ENCODE data around the gene SOHLH2.

The SOHLH2 gene

GRCh38 chr13:36131222-36131930 is 83.0 kb downstream of the SOHLH2 start, which contains the start of gene DCLK1:
Gene DCLK1, minus strand, starts transcription at chr13:36131382.
- DNase-seq: no peak

GRCh38 chr13:36130552-36131221 is 83.7 kb downstream of the SOHLH2 start:
- DNase-seq: peak; percentile 3

- DNase-seq: no peak
Observed at GRCh38 chr13:36130193-36130551, 84.2 kb downstream of the SOHLH2 start.

DNA sequence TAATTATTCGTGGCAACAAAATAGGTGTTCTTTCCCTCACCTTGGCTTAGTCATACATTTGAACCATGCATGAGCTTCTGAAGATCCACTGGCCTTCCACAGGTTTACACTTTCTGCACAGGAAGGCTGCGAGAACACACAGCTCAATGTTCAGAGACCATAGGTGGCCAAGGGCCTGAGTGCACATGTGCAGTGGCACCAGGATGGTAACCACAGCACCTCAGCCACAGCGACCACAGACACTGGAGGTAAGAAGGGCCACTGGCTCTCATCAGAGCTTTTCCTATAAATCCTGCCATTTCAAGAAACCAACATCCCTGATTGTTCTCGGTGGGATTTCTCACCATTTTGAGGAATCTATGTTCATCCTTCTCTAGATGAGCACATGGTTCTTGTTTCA is 84.8 kb downstream of the SOHLH2 start:
- DNase-seq: no peak

DNA sequence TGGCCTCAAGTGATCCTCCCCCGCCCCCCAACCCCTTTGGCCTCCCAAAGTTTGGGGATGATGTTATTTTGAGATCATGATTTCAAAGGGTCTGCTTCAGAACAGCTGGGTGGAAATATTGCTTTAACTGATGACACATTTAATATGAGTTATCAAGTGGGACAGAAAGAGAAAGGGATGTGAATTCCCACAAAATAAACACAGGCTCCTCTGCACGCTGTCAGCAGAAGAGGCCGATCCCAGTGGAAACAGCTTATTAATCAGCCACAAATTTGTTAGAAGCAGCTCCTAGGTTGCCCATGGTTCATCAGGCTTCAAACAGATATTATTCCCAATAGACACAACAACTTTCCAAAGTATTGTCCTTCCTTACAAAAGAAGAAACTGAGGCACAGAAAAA is 87.9 kb downstream of the SOHLH2 start:
- DNase-seq: no peak

GRCh38 chr13:36125841-36126240 is 88.5 kb downstream of the SOHLH2 start:
- DNase-seq: no peak

DNA sequence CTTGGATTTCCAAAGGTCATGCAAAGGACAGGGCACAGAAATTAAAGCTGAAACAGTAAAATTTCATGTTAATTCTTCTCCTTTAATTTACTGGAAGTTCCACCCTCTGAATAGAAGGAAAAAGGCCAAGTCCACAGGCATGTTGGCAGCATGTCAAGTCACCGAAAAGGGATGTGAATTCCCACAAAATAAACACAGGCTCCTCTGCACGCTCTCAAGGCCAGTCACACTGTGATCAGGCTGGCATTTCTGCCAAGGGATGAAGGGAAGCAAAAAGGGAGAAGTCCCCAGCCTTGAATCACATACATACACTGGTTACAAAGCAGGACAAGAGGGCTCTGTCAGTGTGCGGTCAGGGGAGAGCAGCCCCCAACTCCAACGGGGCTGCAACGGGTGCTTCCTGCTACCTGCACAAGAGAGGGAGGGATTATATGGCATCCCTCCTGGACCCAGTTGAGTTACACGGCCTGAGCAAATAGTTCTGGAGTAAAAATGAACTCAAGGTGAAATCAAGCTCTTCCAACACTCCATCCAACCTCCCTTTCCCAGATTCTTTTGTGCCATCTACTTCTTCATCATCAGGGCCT is 90.0 kb downstream of the SOHLH2 start:
- no peak for DNase-seq

All from NCI-H187 treated with DMSO at 0.1 percent for 48 hours (cell line).